HG03457 (cell line): ENCODE results near the gene ERH.

Source experiments
- ATAC-seq: cut with Tn5 transposase; IDR thresholded peaks from one replicate; pipeline ENCODE4 v1.9.1; 2021; ENCODE audit warnings: moderate number of reproducible peaks; ENCODE audit not compliant: unreplicated experiment

The ERH gene

GRCh38 chr14:69357544-69358200, 40.4 kb downstream of the ERH start:
- no peak for ATAC-seq

DNA sequence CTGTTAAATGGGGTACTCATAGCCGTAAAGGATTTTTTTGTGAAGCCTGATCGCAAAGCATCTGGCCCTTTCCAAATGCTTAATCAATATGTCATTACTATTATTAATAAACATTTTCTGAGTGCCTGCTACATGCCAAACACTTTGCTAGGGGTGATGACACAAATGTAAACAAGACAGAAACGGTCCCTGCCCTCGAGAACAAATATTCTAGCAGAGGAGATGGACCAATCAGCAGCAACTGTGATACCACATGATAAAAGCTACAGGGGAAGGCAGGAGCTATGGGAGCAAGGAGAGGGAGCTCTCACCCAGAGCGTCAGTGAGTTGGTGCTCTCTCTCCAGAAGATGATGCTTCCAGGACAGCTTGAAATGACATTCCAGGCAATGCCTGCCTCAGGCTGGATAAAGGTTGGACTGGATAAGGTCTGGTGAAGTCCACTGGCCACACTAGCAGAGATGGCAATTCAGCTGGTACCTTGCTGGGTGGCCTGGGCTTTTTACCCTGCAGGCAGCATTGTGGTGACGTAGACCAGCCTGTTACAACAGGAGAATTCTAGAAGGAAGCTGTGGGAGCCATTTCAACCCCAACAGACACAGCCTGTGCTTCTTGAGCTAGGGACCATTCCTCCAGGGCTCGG, 41.1 kb downstream of the ERH start:
- ATAC-seq = no peak

DNA sequence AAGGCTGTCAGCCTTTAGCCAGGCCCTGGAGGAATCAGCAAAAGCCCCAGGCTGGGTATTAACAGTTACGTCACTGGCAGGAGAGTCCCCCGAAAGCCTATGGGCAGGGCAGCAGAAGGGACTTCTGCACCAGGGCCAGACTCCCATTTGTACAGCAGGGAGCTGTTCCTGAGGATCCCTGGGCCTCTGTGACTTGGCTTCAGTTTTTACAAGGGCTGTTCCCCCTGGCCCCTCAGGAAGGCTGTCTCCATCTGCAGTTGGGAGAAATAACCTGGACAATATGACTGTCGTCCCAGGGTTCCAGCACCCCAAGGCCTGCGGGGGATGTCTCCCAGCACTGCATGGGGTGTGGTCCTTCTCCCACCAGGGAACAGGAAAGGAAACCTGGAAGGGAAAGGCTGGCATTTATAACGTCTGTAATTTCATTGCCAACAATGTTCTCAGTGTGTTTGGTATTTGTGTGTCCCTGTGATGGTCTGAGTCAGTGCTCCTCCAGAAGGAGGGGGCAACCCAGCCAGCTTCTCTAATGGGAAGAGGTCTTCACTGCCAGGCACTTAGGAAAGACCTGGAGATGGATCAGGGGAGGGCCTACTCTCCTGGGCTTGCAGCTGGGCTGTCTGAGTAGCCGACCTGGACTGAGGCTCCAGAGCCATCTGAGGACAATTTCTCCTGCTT, 42.4 kb downstream of the ERH start:
- no peak for ATAC-seq

DNA sequence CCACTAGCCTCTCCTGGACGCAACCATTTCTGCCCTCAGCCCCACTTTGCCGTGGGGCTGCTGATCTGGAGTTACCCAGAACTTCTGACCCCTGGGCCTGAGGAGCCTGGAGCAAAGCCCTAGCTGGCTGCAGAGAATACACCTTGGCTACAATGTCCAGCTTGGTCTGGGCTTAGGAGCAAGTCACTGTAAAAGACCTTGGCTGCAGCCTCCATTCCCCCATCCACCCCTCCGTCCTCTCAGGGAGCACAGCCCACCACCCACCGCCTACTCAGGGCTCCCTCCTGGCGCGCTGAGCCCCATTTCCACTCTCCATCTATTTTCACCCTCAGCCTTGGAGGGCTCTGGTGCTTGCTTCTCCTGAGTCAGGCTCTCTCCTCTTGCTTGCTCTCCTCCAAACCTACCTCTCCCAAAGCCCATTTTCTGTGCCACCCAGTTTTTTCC, 42.9 kb downstream of the ERH start:
- ATAC-seq = no peak

- ATAC-seq = peak; percentile 71
Observed at GRCh38 chr14:69354383-69355153, 43.5 kb downstream of the ERH start.

DNA sequence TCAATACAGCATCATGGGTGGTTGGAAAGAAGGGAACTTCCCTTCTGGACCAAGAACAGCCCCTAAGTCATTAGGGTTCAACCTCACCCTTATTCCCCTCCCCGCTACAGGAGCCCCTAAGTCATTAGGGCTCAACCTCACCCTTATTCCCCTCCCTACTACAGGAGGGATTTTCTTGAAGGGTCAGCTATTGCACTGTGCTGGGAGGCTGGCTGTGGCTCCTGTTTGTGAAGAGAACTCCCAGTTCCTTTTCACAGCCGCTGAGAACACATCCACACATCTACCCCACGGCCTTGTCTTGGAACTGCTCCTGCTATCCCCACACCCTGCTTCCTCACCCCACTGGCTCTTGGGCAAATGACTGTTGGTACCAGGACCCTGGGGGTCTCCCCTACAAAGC, 44.9 kb downstream of the ERH start:
- ATAC-seq = no peak

GRCh38 chr14:69351911-69352310, 46.2 kb downstream of the ERH start:
- no peak for ATAC-seq

DNA sequence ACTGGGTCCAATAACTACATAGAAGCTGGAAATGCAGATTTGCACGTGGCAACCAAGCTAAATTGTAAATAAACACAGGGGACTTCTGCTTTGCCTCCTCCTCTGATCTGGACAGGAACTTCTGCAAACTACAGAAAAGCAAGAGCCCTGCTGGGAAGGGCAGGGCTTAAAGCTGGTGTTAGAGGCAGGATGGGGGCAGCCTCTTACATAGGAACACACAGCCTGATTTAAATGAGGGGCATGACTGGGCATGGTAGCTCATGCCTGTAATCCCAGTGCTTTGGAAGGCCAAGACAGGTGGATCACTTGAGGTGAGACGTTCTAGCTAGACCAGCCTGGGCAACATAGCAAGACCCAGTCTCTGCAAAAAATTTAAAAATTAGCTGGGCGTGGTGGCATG, 46.7 kb downstream of the ERH start:
- no peak for ATAC-seq

DNA sequence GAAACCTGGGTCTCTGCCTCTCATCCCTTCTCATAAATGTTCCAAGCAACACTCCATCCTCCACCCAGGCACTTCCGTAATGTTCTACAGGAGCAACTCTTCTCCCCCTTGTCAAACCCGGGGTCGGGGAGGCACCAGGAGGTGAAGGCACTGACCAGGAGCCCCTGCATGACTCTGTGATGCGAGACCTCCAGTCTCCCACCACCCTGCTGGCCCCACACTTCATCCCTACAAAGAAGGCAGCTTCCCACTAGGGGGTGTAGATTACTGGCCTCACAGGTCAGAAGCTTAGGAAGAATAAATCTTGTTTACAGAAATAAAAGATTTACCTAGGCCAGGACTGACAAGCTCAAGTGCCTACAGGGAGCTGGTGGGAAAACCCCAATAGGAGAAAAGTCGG, 47.2 kb downstream of the ERH start:
- no peak for ATAC-seq

- no peak for ATAC-seq
Observed at GRCh38 chr14:69349091-69349777, 48.9 kb downstream of the ERH start.

GRCh38 chr14:69346710-69347109, 51.4 kb downstream of the ERH start:
- no peak for ATAC-seq

DNA sequence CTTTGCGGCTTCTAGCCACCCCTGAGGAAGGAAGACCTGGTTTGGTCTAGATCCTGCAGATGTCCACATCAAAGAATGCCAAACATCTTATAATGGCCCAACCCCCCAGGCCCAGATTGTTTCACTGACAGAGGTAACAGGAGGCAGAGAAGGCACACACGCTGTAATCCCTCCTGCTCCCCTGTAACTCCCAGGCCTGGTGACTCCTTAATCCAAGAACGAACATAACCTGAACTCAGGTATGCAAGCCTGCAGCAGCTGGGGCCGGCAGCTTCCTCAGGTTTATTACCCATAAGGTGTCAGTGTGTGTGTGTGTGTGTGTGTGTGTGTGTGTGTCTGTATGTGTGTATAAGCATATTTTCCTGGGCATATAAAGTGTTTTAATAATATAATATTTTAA, 52.7 kb downstream of the ERH start:
- no peak for ATAC-seq

DNA sequence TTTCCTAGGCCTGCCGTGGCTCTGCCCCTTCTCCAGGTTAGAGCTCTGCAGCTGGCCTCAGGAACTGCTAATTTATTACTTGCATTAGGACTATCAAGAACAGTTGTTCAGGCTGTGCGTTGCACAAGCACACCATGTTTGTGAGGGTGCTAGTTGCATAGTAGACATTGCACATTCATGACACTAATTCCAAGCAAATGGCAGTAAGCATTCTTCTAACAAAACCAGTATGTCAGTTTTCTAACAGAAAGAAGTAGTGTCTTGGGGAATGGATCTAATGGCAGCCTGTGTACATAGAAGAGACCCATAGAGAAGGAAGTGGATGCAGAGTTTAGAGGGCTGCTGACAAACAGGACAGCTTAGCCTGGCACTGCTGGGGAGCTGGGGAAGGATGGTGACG, 53.9 kb downstream of the ERH start:
- no peak for ATAC-seq

DNA sequence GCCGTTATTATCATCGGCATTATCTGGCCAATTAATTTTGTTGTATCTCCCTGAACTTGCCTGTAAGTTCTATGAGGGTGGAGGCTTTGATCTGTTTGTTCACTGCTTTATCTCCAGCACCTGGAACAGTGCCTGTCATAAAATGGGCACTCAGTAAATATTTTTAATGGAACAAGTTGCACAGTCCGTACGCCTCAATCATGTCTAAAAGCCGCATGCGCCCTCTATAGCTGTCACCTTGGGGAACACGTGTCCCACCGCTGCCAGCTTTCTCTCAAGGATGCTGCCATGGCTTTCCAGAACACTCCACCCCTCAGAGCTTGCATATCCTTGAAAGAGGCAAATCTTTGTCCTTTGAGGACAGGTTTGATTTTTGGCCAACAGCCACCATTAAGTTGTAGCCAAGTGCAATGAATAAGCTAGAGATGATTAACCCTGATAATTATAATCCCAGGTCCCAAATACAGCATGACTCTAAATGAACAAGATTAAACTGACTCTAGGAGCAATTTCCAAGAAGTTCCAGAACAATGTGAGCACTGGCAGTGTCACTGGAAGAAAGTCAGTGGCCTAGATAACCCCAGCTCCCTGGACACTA, 55.1 kb downstream of the ERH start:
- no peak for ATAC-seq

GRCh38 chr14:69339426-69339825, 58.7 kb downstream of the ERH start:
- ATAC-seq = no peak

DNA sequence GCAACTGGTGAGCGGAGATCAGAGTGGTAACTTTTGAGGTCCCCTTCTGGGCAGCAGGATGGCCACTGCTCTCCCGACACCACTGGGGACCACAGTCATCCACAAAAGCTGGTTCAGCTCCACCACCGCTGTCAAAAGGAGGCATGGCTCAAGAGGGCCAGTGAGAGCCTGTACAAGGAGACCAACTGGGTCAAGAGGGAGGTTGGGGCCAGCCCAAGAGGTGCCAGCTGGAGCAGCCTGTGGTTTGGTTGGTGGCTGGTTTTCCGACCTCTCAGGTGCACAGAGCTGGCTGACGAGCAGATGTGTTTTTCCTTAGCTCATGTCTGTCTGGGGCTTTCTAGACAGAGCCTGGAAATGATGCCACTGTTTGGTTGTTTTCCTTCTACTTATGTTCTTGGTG, 60.1 kb downstream of the ERH start:
- ATAC-seq = no peak

GRCh38 chr14:69335371-69335771, 62.7 kb downstream of the ERH start:
- ATAC-seq = no peak

DNA sequence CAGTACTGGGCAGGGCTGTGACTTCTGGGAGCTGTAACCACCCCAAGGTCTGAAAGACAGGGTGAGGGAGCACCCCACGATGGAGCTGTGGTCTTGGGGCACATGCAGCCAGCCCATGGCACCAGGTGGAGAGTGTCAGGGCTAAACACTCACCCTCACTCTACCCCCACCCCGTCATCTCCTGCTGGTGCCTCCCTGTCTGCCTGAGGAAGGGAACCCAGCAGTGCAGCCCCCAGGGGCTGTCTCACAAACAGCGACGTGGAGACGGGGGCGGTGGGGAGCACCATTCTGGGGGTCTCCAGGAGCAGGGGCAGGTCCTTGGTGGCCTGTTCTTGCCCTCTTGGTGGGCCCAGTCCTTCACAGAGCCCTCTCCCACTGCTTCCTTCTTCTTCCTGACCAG, 63.5 kb downstream of the ERH start:
- no peak for ATAC-seq

GRCh38 chr14:69333791-69334337, 64.2 kb downstream of the ERH start:
- ATAC-seq = no peak

DNA sequence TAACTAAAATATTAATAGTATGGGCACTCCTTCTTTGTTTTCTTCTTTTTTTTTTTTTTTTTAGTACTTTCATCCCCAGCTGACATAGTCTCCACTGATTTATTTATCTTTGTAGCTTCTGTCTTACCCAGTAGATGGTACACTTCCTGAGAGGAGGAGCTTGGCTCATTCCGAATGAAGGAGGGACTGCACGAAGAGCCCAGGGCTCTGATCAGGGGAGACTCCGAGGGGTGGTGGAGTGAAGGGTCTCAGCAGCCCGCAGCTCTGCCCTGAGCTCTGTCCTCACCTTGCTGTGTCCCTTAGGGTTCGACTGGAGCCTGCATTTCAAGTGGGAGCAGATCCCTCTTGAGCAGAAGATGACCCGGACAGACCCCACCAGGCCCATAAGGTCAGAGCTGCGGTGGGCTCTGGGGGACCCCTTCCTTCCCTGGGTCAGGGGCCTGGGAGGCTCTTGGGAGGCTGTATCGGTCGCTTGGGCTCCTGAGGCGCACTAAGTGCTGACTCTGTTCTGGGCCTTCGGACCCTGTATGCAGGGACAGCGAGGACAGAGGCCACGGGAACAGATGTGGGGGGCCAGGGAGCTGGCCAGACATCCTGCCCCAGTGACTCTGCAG, 65.2 kb downstream of the ERH start:
- ATAC-seq = no peak
